ENCODE measurements around the gene FSCN2.

The FSCN2 gene

GRCh38 chr17:81527591-81528383 is at the start of gene FSCN2:
Gene FSCN2, plus strand, starts transcription at chr17:81528377. Its CDS starts 155 bp downstream, at chr17:81528532.
- no peak for DNase-seq

- DNase-seq = no peak
Observed at GRCh38 chr17:81479175-81480071, 48.8 kb upstream of the FSCN2 start.

- no peak for DNase-seq
Observed at GRCh38 chr17:81480140-81481072, 47.8 kb upstream of the FSCN2 start.

GRCh38 chr17:81481073-81481799 is 46.9 kb upstream of the FSCN2 start:
- peak; percentile 59 to 71 for DNase-seq

- DNase-seq = no peak
Observed at GRCh38 chr17:81481815-81482505, 46.2 kb upstream of the FSCN2 start.

GRCh38 chr17:81482673-81483072 is 45.5 kb upstream of the FSCN2 start:
- no peak for DNase-seq

GRCh38 chr17:81483085-81483861 is 44.9 kb upstream of the FSCN2 start:
- no peak for DNase-seq

GRCh38 chr17:81483862-81484194 is 44.3 kb upstream of the FSCN2 start:
- DNase-seq = no peak

GRCh38 chr17:81484195-81484979 is 43.8 kb upstream of the FSCN2 start:
- DNase-seq = peak; percentile 81 to 90

- no peak for DNase-seq
Observed at GRCh38 chr17:81486199-81486810, 41.9 kb upstream of the FSCN2 start.

GRCh38 chr17:81487089-81487486 is 41.1 kb upstream of the FSCN2 start:
- no peak for DNase-seq

- DNase-seq = peak; percentile 75 to 86
Observed at GRCh38 chr17:81487487-81488275, 40.5 kb upstream of the FSCN2 start.

- DNase-seq = no peak
Observed at GRCh38 chr17:81488276-81488860, 39.8 kb upstream of the FSCN2 start.

GRCh38 chr17:81489012-81489997 is 38.9 kb upstream of the FSCN2 start:
- DNase-seq = no peak

- DNase-seq = no peak
Observed at GRCh38 chr17:81489998-81490992, 37.9 kb upstream of the FSCN2 start.

- DNase-seq = no peak
Observed at GRCh38 chr17:81491181-81491581, 37.0 kb upstream of the FSCN2 start.
